Kidney epithelial cell (primary cell): Measurements from ENCODE around the gene IER5. TPM values are rescaled to one million over a fixed set of nuclear protein-coding genes. Genes with fewer than 3 reads are reported as not detected.

Source experiments
- DNase-seq: peaks from one replicate; pipeline ENCODE4 v3.0.0-alpha.2; 2010; ENCODE audit warnings: low read depth
- H3K27me3 ChIP-seq: 2 replicates; pipeline ENCODE4 v1.6.0; 2011; ENCODE audit warnings: low read length; ENCODE audit not compliant: control insufficient read depth, insufficient read depth
- H3K36me3 ChIP-seq: 2 replicates; pipeline ENCODE4 v1.5.1; 2011; ENCODE audit warnings: low read length; ENCODE audit not compliant: control insufficient read depth, insufficient read depth
- H3K4me3 ChIP-seq: 2 replicates; pipeline ENCODE4 v1.5.1; 2011; ENCODE audit warnings: low read depth, mild to moderate bottlenecking, control low read depth, low read length
- total RNA-seq: library from RNA; depleted of rRNA; stranded (reverse); fragments of >200 nt; gene quantifications from 2 replicates; pipeline ENCODE4 v1.2.3, GENCODE V29; 2015
- TF ChIP-seq, protein P1 (sequence below): IDR thresholded peaks from 2 replicates; pipeline ENCODE4 v1.5.1; 2011; ENCODE audit warnings: mild to moderate bottlenecking, moderate library complexity, low read length, control low read depth, inconsistent platforms; ENCODE audit not compliant: insufficient read depth, poor library complexity, severe bottlenecking

The IER5 gene
- total RNA-seq, 1 donor from 2014 or later: 21.9 TPM

GRCh38 chr1:181095763-181096184 is 7.3 kb downstream of the IER5 start:
- no peak for DNase-seq
- Histone ChIP-seq H3K4me3 (no peak overlapping the region), H3K36me3 (no peaks in the 10 kb centered on the region), H3K27me3 (no peaks in the 10 kb centered on the region)
- TF ChIP-seq, protein P1, sequence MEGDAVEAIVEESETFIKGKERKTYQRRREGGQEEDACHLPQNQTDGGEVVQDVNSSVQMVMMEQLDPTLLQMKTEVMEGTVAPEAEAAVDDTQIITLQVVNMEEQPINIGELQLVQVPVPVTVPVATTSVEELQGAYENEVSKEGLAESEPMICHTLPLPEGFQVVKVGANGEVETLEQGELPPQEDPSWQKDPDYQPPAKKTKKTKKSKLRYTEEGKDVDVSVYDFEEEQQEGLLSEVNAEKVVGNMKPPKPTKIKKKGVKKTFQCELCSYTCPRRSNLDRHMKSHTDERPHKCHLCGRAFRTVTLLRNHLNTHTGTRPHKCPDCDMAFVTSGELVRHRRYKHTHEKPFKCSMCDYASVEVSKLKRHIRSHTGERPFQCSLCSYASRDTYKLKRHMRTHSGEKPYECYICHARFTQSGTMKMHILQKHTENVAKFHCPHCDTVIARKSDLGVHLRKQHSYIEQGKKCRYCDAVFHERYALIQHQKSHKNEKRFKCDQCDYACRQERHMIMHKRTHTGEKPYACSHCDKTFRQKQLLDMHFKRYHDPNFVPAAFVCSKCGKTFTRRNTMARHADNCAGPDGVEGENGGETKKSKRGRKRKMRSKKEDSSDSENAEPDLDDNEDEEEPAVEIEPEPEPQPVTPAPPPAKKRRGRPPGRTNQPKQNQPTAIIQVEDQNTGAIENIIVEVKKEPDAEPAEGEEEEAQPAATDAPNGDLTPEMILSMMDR: no peak

DNA sequence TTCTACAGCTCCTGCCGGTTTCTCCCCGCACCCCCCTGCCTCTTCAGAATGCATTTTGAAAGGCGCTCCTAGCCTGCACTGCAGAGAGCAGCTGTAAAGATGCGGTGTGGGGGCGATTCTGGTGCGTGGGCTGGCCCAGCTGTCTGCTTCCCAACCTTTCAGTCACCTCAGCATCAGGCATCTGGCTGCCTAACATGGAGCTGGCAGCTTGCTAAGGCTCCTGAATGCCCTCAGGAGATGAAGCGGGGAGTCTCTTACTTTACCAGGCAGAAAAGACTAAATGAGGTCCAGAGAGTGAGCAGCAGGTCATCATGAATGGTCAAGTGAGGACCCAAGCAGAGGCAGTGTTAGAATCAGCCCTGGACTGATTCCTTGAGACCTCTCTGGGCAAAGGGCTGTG is 8.7 kb downstream of the IER5 start:
- TF ChIP-seq, protein P1: no peak
- H3K4me3 ChIP-seq: no peak overlapping the region
- no peak for DNase-seq

GRCh38 chr1:181099152-181100014 is 10.9 kb downstream of the IER5 start:
- no peaks in the 10 kb centered on the region for H3K36me3 ChIP-seq
- no peaks in the 10 kb centered on the region for H3K27me3 ChIP-seq
- H3K4me3 ChIP-seq: no peak overlapping the region
- TF ChIP-seq, protein P1: no peak
- DNase-seq: no peak

More for the DNA sequence above, 8.7 kb downstream of the IER5 start:
- Histone ChIP-seq H3K27me3 (no peaks in the 10 kb centered on the region), H3K36me3 (no peaks in the 10 kb centered on the region)

- Histone ChIP-seq H3K27me3 (no peaks in the 10 kb centered on the region), H3K36me3 (no peaks in the 10 kb centered on the region), H3K4me3 (no peak overlapping the region)
- TF ChIP-seq, protein P1: no peak
- DNase-seq: no peak
Measured at GRCh38 chr1:181100015-181100905, 11.8 kb downstream of the IER5 start.

- H3K27me3 ChIP-seq: no peaks in the 10 kb centered on the region
- no peak for DNase-seq
- TF ChIP-seq, protein P1: no peak
- H3K4me3 ChIP-seq: no peak overlapping the region
- no peaks in the 10 kb centered on the region for H3K36me3 ChIP-seq
Measured at GRCh38 chr1:181100934-181101333, 12.4 kb downstream of the IER5 start.
